ENCODE data around the gene TBXT. TPM values are rescaled to one million over a fixed set of nuclear protein-coding genes. Genes with fewer than 3 reads are reported as not detected.

The TBXT gene
- total and polyA plus RNA-seq, 2 of the 8 experiments (the other 6 are each of a cell fraction or from before 2014, with no cell fraction given), result 0.18 to 0.24 TPM

- Histone ChIP-seq H3K4me2 (ENCODE audit: insufficient read depth in 1 of 2, low read depth in 2 of 2, low read length in 2 of 2) (no peak overlapping the region), H3K79me1 (ENCODE audit: low read depth, low read length) (no peaks in the 10 kb centered on the region), H4K5ac (ENCODE audit: insufficient read length, low read depth, low read length) (no peak overlapping the region), H3K18ac (ENCODE audit: extremely low read depth, low read length) (no peak overlapping the region), H4K91ac (replicated peaks; ENCODE audit: insufficient read length, low read length) (no peak overlapping the region), H2BK12ac (ENCODE audit: low read depth, low read length) (no peak overlapping the region), H2AK5ac (ENCODE audit: low read depth, low read length) (no peak overlapping the region), H3K9ac (replicated peaks in 1 of 4; ENCODE audit: extremely low read depth in 1 of 4, low read depth in 3 of 4, low read length in 3 of 4) (no peak overlapping the region), H3K4me1 (replicated peaks in 1 of 4; ENCODE audit: control insufficient read depth in 3 of 4, insufficient read depth in 4 of 4, low read length in 3 of 4) (no peaks in the 10 kb centered on the region), H2BK5ac (ENCODE audit: low read depth, low read length) (no peak overlapping the region), H3K14ac (ENCODE audit: insufficient read length) (no peak overlapping the region), H2AFZ (ENCODE audit: low read length) (no peak overlapping the region), H4K8ac (ENCODE audit: extremely low read depth, insufficient read depth, low read length) (no peak overlapping the region), H3K4me3 (ENCODE audit: extremely low read depth in 1 of 4, insufficient read depth in 2 of 4, low read depth in 3 of 4, low read length in 4 of 4) (no peak overlapping the region), H3K36me3 (ENCODE audit: control insufficient read depth in 2 of 4, insufficient read depth in 4 of 4, low read length in 3 of 4) (no peaks in the 10 kb centered on the region), H3K4ac (replicated peaks; ENCODE audit: insufficient read length, low read depth, low read length) (no peak overlapping the region), H3K27ac (ENCODE audit: low read depth, low read length) (no peak overlapping the region), H3K79me2 (ENCODE audit: control insufficient read depth in 1 of 2, insufficient read depth in 2 of 2, low read length in 2 of 2) (no peaks in the 10 kb centered on the region), H3K56ac (replicated peaks; ENCODE audit: insufficient read length, low read depth, low read length) (no peak overlapping the region), H2BK20ac (ENCODE audit: low read length) (no peak overlapping the region), H3K27me3 (replicated peaks in 1 of 4; ENCODE audit: control insufficient read depth in 3 of 4, extremely low read depth in 1 of 4, insufficient read depth in 3 of 4, low read length in 3 of 4) (no peaks in the 10 kb centered on the region), H3K23me2 (ENCODE audit: low read depth, low read length) (no peaks in the 10 kb centered on the region), H4K20me1 (replicated peaks in 1 of 2; ENCODE audit: control insufficient read depth in 1 of 2, insufficient read depth in 2 of 2, low read length in 2 of 2) (no peaks in the 10 kb centered on the region), H3K9me3 (ENCODE audit: insufficient read depth in 2 of 2, low read depth in 1 of 2, low read length in 1 of 2) (peaks cover 0 to 6% of the 10 kb centered on the region in 2 experiments; a peak in 1 of 4 replicates), H3K23ac (ENCODE audit: insufficient read length) (no peak overlapping the region), H2BK15ac (ENCODE audit: low read length) (no peak overlapping the region), H2BK120ac (replicated peaks; ENCODE audit: low read depth, low read length) (no peak overlapping the region)
- DNase-seq (ENCODE audit: low read depth in 1 of 2, low spot score in 2 of 2), result no peak
- ChIA-PET POLR2A (ENCODE audit: partially characterized antibody) (no interaction called here), CTCF (ENCODE audit: partially characterized antibody) (interaction anchor here (0.6 to 1.0 kb wide), 2 partner anchors 71 to 267 kb away, joined by 4 to 6 read pairs; no protein-coding TSS in a partner anchor)
- no peak for FAIRE-seq
- no peak for TF ChIP-seq NRF1 (IDR thresholded peaks at IDR 0.05; ENCODE audit: low read depth, low read length)
- TF ChIP-seq SAP30 (IDR thresholded peaks at IDR 0.05; ENCODE audit: insufficient read depth, insufficient replicate concordance, low read length), result no peak
- no peak for TF ChIP-seq RFX5 (IDR thresholded peaks at IDR 0.05; ENCODE audit: borderline replicate concordance, low read depth, low read length)
- no peak for TF ChIP-seq TAF1 (IDR thresholded peaks at IDR 0.05; ENCODE audit: low read depth, low read length)
- WGBS, 2 experiments (ENCODE audit: extremely low coverage in 1 of 2, insufficient coverage in 1 of 2, insufficient read length in 1 of 2, insufficient replicate concordance in 2 of 2, low coverage in 1 of 2, low lambda C conversion rate in 2 of 2, missing lambda C conversion rate in 1 of 2), result 91% methylated on average over 3 of the region's 3 CpGs; no CpG with 5 or more reads in 1 of the 2 experiments
These were observed 15.0 kb downstream of the TBXT start for GRCh38 chr6:166152660-166153059.

Measured in H1 (cell line).